Esophagus squamous epithelium (tissue), 4 donors: ENCODE measurements around the gene E2F2.

Experiments used
- CTCF ChIP-seq, 6 experiments: fragments of 450-650 bp in 4 of 6; fragments of 200-600 bp in 2 of 6; sonication (generic) in 2 of 6; IDR thresholded peaks; one replicate each; pipeline ENCODE4 v1.5.1; 2016 to 2019; ENCODE audit warnings: antibody characterized with exemption in 6 of 6, mild to moderate bottlenecking in 4 of 6, moderate library complexity in 4 of 6
- POLR2A ChIP-seq, 4 donors: fragments of 450-650 bp; IDR thresholded peaks; one replicate each; pipeline ENCODE4 v1.6.1; 2017; ENCODE audit warnings: antibody characterized with exemption in 4 of 4, mild to moderate bottlenecking in 4 of 4, moderate library complexity in 3 of 4

- TF ChIP-seq CTCF (IDR thresholded peaks at IDR 0.05): no peak
- no peak for TF ChIP-seq POLR2A (IDR thresholded peaks at IDR 0.05)
These were observed 50.6 kb downstream of the E2F2 start for GRCh38 chr1:23480187-23481025.
